K562 (cell line): ENCODE data around the gene NIPAL4.

Source experiments
- KLF16 ChIP-seq: IDR thresholded peaks from 2 replicates; pipeline ENCODE4 v1.6.1; 2016; ENCODE audit warnings: antibody characterized with exemption
- NR1H2 ChIP-seq: sonication (generic); formaldehyde crosslinking; IDR thresholded peaks from 2 replicates; pipeline ENCODE4 v1.4.0; 2020; ENCODE audit warnings: mild to moderate bottlenecking, missing genetic modification reagents
- RCOR1 ChIP-seq, 2 experiments: IDR thresholded peaks; 2 replicates each; pipeline ENCODE4 v1.6.1; 2012; ENCODE audit warnings: low read depth in 2 of 2, low read length in 2 of 2, borderline replicate concordance in 1 of 2, improper control_type of control experiment in 1 of 2
- RNF2 ChIP-seq: sonication (generic); IDR thresholded peaks from 2 replicates; pipeline ENCODE4 v1.6.1; 2016
- YY1 ChIP-seq, 3 experiments: IDR thresholded peaks; 2 replicates each; pipeline ENCODE4 v1.6.1; 2011; ENCODE audit warnings: low read length in 2 of 3, mild to moderate bottlenecking in 2 of 3, moderate library complexity in 2 of 3, borderline replicate concordance in 1 of 3, control low read depth in 1 of 3, low read depth in 1 of 3; ENCODE audit not compliant: insufficient read depth in 3 of 3, insufficient replicate concordance in 2 of 3, control insufficient read depth in 1 of 3, insufficient read length in 1 of 3; ENCODE audit errors: extremely low read depth in 1 of 3
- ZNF512 ChIP-seq: IDR thresholded peaks from 2 replicates; pipeline ENCODE4 v1.6.1; 2016; ENCODE audit warnings: missing genetic modification characterization, missing compliant biosample characterization

GRCh38 chr5:157478726-157479125 is 18.7 kb downstream of the NIPAL4 start:
- TF ChIP-seq RNF2 (no peak), YY1 (IDR thresholded peaks at IDR 0.05; ENCODE audit: borderline replicate concordance in 1 of 3, control insufficient read depth in 1 of 3, extremely low read depth in 1 of 3, insufficient read depth in 3 of 3, insufficient read length in 1 of 3, insufficient replicate concordance in 2 of 3, low read depth in 1 of 3, low read length in 2 of 3) (no peak), RCOR1 (IDR thresholded peaks at IDR 0.05; ENCODE audit: borderline replicate concordance in 1 of 2, low read depth in 2 of 2, low read length in 2 of 2) (no peak), KLF16 (no peak), NR1H2 (no peak), ZNF512 (tag) (no peak)
